Heart left ventricle (tissue), 16 donors: ENCODE results near the gene CHMP4B. TPM values are rescaled to one million over a fixed set of nuclear protein-coding genes. Genes with fewer than 3 reads are reported as not detected.

ENCODE experiments used
- ATAC-seq, 4 donors: fragments of 200-7000 bp; cut with Tn5 transposase; one replicate each; pipeline ENCODE4 v1.9.1; 2020 to 2022; ENCODE audit warnings: moderate library complexity in 4 of 4, mild to moderate bottlenecking in 3 of 4, moderate number of reproducible peaks in 1 of 4
- DNase-seq, 5 donors: peaks; one replicate each; pipeline ENCODE4 v3.0.0-alpha.2; 2020
- H3K27ac ChIP-seq, 12 donors: fragments of 200-600 bp; sonication (generic) in 4 of 12; one replicate each; pipeline versions ENCODE4 v1.5.0 to v1.8.0; 2016 to 2022; ENCODE audit warnings: mild to moderate bottlenecking in 2 of 12
- H3K27me3 ChIP-seq, 9 donors: fragments of 200-600 bp; sonication (generic) in 2 of 9; one replicate each; pipeline versions ENCODE4 v1.5.1 to v1.8.0; 2016 to 2022; ENCODE audit warnings: mild to moderate bottlenecking in 3 of 9
- H3K36me3 ChIP-seq, 9 donors: fragments of 200-600 bp; sonication (generic) in 2 of 9; one replicate each; pipeline versions ENCODE4 v1.5.0 to v1.8.0; 2018 to 2022; ENCODE audit warnings: mild to moderate bottlenecking in 2 of 9
- H3K4me1 ChIP-seq, 12 donors: fragments of 200-600 bp; sonication (generic) in 4 of 12; one replicate each; pipeline versions ENCODE4 v1.5.0 to v1.8.0; 2016 to 2022; ENCODE audit warnings: mild to moderate bottlenecking in 3 of 12
- H3K4me3 ChIP-seq, 12 donors: fragments of 200-600 bp; sonication (generic) in 4 of 12; one replicate each; pipeline versions ENCODE4 v1.5.0 to v1.8.0; 2017 to 2022; ENCODE audit warnings: mild to moderate bottlenecking in 9 of 12, moderate library complexity in 4 of 12
- H3K9me3 ChIP-seq, 12 donors: fragments of 200-600 bp; sonication (generic) in 4 of 12; one replicate each; pipeline versions ENCODE4 v1.5.0 to v1.8.0; 2016 to 2022; ENCODE audit warnings: mild to moderate bottlenecking in 1 of 12
- POLR2A ChIP-seq, 2 donors: fragments of 450-650 bp; IDR thresholded peaks; one replicate each; pipeline ENCODE4 v1.6.1; 2017; ENCODE audit warnings: antibody characterized with exemption in 2 of 2, mild to moderate bottlenecking in 2 of 2, moderate library complexity in 2 of 2
- WGBS, 4 donors: extraction: QIAGEN DNeasy Blood & Tissue Kit in 2 of 4; methylation state at CpG; one replicate each; pipeline versions ENCODE4 v1.1.5 to v1.1.7; 2013 to 2018; 5-methylcytosine and 5-hydroxymethylcytosine counted together
- intact Hi-C, 10 donors: fragments of 100-400 bp; cut with DNase I; formaldehyde crosslinking; loops; one replicate each; pipeline versions ENCODE4 v1.11.1 to v1.14.2; 2022
- long read RNA-seq, 3 donors: library from polyadenylated mRNA; unstranded; transcript quantifications; one replicate each; pipeline ENCODE4 v2.0.0, GENCODE V29; 2020 to 2021
- polyA plus RNA-seq, 2 donors: library from polyadenylated mRNA; stranded (reverse); fragments of 200-250 nt; gene quantifications; one replicate each; pipeline ENCODE4 v1.2.3, GENCODE V29; 2013
- total RNA-seq, 9 donors: library from RNA; depleted of rRNA in 2 of 9; stranded (reverse); fragments of >200 nt in 2 of 9; fragmentation: NEBNext Ultra II Directional in 3 of 9; extraction: Animal tissue kit (Norgen Biotek cat#: 25700) in 3 of 9; gene quantifications; one replicate each; pipeline versions ENCODE4 v1.1.0 to v1.2.4, GENCODE V29; 2016 to 2023
- TF ChIP-seq, protein P1 (sequence below), 12 donors: fragments of 200-600 bp; sonication (generic) in 4 of 12; IDR thresholded peaks; one replicate each; pipeline versions ENCODE4 v1.5.0 to v1.8.0; 2018 to 2022; ENCODE audit warnings: antibody characterized with exemption in 12 of 12, mild to moderate bottlenecking in 5 of 12
- donor health status: ischemic (EF 13 %, LVEDD 7.1; RV severe dilation, severe dysfunction).
- donor health status: healthy with polysubstance abuse.
- donor health status: DM: no; HTN: yes; CAD: no.
- donor health status: DM: no; HTN: no; CAD: no.
- donor health status: ischemic (EF 25% LVEDD 6.9; RV normal size, moderate dysfunction).
- donor health status: ischemic (EF 25% LVEDD 5.7; RV mildly dilated, moderate dysfunction).
- donor health status: healthy.
- donor health status: DM: yes; HTN: yes; CAD: no.
- donor health status: ischemic (EF 35%, LVEDD 5.7; RV mildly dilated, moderate dysfunction).
- donor health status: nonischemic (EF 11% LVEDD 7.7; RV severe dilation, severe dysfunction).
- donor health status: DM: yes; HTN: yes; CAD: no.
- donor health status: PGD.
- donor health status: ischemic (EF 29% LVEDD 5.4; RV normal size, mild dysfunction).
- donor health status: nonischemic (EF 23%, LVEDD 6.1; RV moderate dilation, normal function).

Gene CHMP4B, protein sequence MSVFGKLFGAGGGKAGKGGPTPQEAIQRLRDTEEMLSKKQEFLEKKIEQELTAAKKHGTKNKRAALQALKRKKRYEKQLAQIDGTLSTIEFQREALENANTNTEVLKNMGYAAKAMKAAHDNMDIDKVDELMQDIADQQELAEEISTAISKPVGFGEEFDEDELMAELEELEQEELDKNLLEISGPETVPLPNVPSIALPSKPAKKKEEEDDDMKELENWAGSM
- total RNA-seq, result 100 to 1,000 TPM in 5 of 9 donors, 10 to 100 TPM in 4; 46.2 to 225 (median 106) TPM
- polyA plus RNA-seq, result 100 to 1,000 TPM; 127 to 233 TPM
- long read RNA-seq, donor 1, partial matches to known transcripts, result 7 of 7 reads
- long read RNA-seq, donor 1, other reads (novel, unspliced or antisense), result 0 of 7 reads
- long read RNA-seq, donor 2, partial matches to known transcripts, result 3 of 3 reads
- long read RNA-seq, donor 2, other reads (novel, unspliced or antisense), result 0 of 3 reads
- long read RNA-seq, donor 3, partial matches to known transcripts, result 1 of 6 reads
- long read RNA-seq, donor 3, other reads (novel, unspliced or antisense), result 4 of 6 reads

- intact Hi-C loops, result loop anchor here in 3 of 10 donors (1.0 to 10.0 kb wide), 4 partner anchors 79 to 301 kb away; partner anchors contain the start of genes RALY (in 3 of the 3), EIF2S2 (in 1 of the 3) and ZNF341 (in 1 of the 3)
- 0 to 1% (median 0%) methylated on average over 49 to 71 of the region's 71 CpGs for WGBS, 4 donors
- Histone ChIP-seq H3K4me3 (peak within 1 kb of the TSS; percentile 75 to 99 (median 91)), H3K4me1 (peaks cover 4 to 49% (median 36%) of the 10 kb centered on the region in 12 donors), H3K27ac (peak within 1 kb of the TSS; percentile 76 to 98 (median 94)), H3K9me3 (no peaks in the 10 kb centered on the region), H3K27me3 (no peaks in the 10 kb centered on the region), H3K36me3 (peaks cover 0 to 14% (median 0%) of the 10 kb centered on the region in 9 donors)
- TF ChIP-seq, protein P1, sequence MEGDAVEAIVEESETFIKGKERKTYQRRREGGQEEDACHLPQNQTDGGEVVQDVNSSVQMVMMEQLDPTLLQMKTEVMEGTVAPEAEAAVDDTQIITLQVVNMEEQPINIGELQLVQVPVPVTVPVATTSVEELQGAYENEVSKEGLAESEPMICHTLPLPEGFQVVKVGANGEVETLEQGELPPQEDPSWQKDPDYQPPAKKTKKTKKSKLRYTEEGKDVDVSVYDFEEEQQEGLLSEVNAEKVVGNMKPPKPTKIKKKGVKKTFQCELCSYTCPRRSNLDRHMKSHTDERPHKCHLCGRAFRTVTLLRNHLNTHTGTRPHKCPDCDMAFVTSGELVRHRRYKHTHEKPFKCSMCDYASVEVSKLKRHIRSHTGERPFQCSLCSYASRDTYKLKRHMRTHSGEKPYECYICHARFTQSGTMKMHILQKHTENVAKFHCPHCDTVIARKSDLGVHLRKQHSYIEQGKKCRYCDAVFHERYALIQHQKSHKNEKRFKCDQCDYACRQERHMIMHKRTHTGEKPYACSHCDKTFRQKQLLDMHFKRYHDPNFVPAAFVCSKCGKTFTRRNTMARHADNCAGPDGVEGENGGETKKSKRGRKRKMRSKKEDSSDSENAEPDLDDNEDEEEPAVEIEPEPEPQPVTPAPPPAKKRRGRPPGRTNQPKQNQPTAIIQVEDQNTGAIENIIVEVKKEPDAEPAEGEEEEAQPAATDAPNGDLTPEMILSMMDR (IDR thresholded peaks at IDR 0.05), result no peak
- peak in 1 of 2 donors; percentile 90 for TF ChIP-seq POLR2A (IDR thresholded peaks at IDR 0.05)
- ATAC-seq (peak; percentile 97 to 99 (median 98)), DNase-seq (peak; percentile 99 to 100 (median 99))
Measured at GRCh38 chr20:33810885-33811775, at the start of gene CHMP4B. CHMP4B (plus strand) TSS chr20:33811348; CDS start chr20:33811469, 121 bp downstream.

DNA sequence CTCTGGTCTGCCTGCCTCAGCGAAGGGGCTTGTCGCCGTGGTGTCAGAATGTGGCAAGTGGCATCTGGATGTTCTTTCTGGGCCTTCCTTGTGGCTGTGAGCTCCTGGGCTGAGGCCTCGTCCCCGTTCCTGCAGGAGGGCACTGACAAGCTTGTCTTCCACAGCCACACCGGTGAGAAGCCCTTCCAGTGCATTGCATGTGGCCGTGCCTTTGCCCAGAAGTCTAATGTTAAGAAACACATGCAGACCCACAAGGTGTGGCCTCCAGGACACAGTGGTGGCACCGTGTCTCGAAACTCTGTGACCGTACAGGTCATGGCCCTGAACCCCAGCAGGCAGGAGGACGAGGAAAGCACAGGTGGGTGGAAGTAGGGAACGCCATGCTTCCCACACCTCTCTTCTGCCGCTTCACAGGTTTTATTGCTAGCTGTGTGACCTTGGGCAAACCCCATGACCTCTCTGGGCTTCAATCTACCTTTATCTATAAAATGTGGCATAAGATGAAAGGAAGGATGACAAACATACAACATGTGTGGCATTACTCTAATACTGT, 49.4 kb upstream of the CHMP4B start:
- ATAC-seq, result no peak
- H3K9me3 ChIP-seq, result peaks cover 0 to 12% (median 3%) of the 10 kb centered on the region in 12 donors
- 90 to 97% (median 95%) methylated on average over 13 of the region's 13 CpGs for WGBS, 4 donors
- peaks cover 0 to 50% (median 20%) of the 10 kb centered on the region in 9 donors for H3K36me3 ChIP-seq
- TF ChIP-seq, protein P1 (IDR thresholded peaks at IDR 0.05), result no peak
- DNase-seq, result no peak
- no peaks in the 10 kb centered on the region for H3K4me1 ChIP-seq
- no peak overlapping the region for H3K4me3 ChIP-seq
- no peak overlapping the region for H3K27ac ChIP-seq
- no peaks in the 10 kb centered on the region for H3K27me3 ChIP-seq
- intact Hi-C loops, result no loop called here

DNA sequence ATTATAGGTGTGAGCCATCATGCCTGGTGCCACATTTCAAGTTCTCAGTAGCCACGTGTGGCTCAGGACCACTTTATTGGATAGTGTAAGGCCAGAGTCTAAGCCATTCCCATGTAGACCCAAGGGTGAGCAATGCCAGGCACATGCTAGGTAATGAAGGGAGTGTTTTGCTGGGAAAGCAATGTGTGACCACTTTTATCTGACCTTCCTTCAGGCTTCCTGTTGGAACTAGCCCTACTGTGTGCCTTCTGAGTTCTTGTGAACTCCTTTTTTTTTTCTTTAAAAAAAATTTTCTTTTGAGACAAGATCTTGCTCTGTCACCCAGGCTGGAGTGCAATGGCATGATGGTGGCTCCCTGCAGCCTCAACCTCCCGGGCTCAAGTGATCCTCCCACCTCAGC, 46.0 kb upstream of the CHMP4B start:
- no peak overlapping the region for H3K27ac ChIP-seq

More for the DNA sequence above, 46.0 kb upstream of the CHMP4B start:
- H3K27me3 ChIP-seq, result no peaks in the 10 kb centered on the region
- H3K4me3 ChIP-seq, result no peak overlapping the region
- peaks cover 0 to 60% (median 25%) of the 10 kb centered on the region in 9 donors for H3K36me3 ChIP-seq
- ATAC-seq (no peak), DNase-seq (no peak)
- TF ChIP-seq POLR2A (IDR thresholded peaks at IDR 0.05), result no peak
- TF ChIP-seq, protein P1 (IDR thresholded peaks at IDR 0.05), result no peak
- H3K4me1 ChIP-seq, result no peaks in the 10 kb centered on the region
- intact Hi-C loops, result no loop called here
- WGBS, 4 donors, result 87 to 100% (median 93%) methylated on average over 2 of the region's 2 CpGs
- H3K9me3 ChIP-seq, result no peaks in the 10 kb centered on the region
